HG03354 (cell line): ENCODE results near the gene NEO1.
"Not testable (repeated sequence)": the region's sequence is repeated elsewhere in the genome, so short reads cannot be mapped to it uniquely, and the experiment has no call there.

Experiments
- ATAC-seq: cut with Tn5 transposase; IDR thresholded peaks from one replicate; pipeline ENCODE4 v1.9.1; 2021; ENCODE audit warnings: mild to moderate bottlenecking; ENCODE audit not compliant: unreplicated experiment, poor library complexity, severe bottlenecking

The NEO1 gene

DNA sequence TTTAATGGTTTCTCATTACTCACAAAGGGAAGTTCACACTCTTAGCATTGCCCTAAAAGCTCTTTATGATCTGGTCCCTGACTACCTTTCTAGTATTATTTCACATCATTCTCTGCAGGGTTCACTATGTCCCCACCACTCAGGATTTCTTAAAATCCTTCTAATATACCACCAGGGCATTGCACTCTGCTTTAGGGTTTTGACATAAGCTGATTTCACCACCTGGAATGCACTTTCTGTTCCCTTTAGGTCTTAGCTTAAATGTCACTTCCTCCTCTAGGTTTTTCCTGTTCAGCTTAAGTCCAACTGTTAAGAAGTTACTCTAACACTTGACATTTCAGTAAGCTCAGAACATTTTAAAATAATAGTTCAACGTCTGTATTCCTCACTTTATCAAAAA lies 234.8 kb downstream of the NEO1 start:
- no peak for ATAC-seq

GRCh38 chr15:73291441-73291840 lies 239.2 kb downstream of the NEO1 start:
- ATAC-seq, result no peak

DNA sequence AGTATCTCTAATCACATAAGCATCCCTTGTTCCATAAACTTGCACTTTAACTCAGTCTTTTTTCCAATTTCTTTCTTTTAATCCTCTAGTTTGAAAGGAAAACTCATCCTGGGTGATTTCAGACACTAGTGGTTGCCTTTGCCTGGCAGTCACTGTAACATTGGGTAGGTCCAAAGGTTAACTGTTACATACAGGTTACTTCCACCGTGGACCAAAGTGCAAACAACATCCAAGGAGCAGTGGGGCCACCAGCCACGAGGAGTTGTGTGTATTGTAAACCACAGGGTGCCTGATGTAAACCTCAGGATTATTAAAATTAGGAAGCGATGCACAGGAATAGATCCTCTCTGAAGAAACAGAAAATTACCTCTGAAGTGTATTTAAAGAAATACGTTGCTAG lies 241.5 kb downstream of the NEO1 start:
- ATAC-seq, result no peak

- no peak for ATAC-seq
Observed at GRCh38 chr15:73295630-73296286, 243.5 kb downstream of the NEO1 start.

DNA sequence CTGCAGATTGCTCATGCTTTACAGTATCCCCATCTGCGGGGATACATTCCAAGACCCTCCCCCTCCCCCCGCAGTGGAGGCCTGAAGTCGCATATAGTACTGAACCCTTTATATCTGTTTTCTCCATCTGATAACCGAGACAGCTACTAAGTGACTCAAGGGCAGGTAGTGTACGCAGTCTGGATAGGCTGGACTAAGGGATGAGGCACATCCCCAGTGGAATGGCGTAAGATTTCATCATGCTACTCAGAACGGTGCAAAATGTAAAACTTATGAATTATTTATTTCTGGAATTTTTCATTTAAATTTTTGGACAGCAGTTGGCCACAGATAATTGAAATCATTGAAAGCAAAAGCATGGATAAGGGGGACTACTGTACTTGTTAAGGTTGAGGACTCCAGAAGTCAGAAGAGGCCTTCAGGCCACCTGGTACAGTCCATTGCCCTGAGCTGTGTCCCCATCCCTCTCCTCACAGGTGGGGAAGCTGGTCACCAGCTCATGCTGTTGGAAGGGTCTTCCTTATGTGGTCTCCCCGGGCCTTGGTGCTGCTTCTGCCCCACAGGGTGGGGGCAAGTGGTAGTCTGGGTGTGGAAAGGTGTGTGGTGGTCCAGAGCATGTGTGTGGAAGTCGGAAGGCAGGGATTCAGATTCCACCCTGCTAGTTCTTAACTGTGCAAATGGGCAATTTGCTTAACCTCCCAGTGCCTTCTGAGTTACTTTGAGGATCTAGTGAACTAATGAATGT lies 244.5 kb downstream of the NEO1 start:
- no peak for ATAC-seq

GRCh38 chr15:73298522-73299245 lies 246.4 kb downstream of the NEO1 start:
- no peak for ATAC-seq

GRCh38 chr15:73300286-73300685 lies 248.0 kb downstream of the NEO1 start:
- ATAC-seq, result not testable (repeated sequence)

DNA sequence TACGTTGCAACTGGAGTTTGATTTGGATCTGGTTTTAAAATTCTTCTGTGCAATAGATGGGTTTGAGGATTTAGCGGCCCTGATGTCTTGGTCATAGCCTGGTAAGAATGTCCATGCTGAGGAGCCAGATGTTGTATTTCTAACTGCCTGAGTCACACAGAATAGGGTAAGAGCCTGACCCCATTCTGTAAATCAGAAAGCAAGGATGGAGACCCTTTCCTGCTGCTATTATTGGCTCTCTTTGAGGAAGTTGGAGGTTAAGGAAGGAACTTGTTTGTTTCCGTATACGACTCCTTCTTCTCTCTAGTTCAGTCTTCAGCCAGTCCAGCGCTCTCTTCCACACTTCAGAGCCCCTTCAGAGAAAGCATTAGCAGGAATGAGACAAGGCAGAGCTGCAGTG lies 251.4 kb downstream of the NEO1 start:
- ATAC-seq, result no peak

GRCh38 chr15:73305331-73306211 lies 253.3 kb downstream of the NEO1 start:
- no peak for ATAC-seq

GRCh38 chr15:73308305-73308704 lies 256.0 kb downstream of the NEO1 start:
- no peak for ATAC-seq

DNA sequence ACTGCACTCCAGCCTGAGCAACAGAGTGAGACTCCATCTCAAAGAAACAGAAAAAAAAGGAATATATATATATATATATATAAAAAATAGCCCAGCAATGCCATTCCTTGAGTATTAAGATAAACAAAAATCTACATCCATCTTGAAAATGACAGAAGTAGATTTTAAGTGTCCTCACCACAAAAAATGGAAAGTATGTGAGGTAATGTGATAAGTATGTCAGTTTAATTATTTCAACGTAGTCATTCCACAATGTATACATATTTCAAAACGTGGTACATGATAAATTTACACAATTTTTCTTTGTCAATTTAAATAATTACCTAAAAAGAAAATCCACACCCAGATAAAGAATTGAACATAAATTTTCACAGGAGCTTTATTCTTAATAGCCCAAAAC lies 261.6 kb downstream of the NEO1 start:
- no peak for ATAC-seq

GRCh38 chr15:73317651-73318462 lies 265.6 kb downstream of the NEO1 start:
- ATAC-seq, result no peak

- no peak for ATAC-seq
Observed at GRCh38 chr15:73318463-73319351, 266.4 kb downstream of the NEO1 start.

DNA sequence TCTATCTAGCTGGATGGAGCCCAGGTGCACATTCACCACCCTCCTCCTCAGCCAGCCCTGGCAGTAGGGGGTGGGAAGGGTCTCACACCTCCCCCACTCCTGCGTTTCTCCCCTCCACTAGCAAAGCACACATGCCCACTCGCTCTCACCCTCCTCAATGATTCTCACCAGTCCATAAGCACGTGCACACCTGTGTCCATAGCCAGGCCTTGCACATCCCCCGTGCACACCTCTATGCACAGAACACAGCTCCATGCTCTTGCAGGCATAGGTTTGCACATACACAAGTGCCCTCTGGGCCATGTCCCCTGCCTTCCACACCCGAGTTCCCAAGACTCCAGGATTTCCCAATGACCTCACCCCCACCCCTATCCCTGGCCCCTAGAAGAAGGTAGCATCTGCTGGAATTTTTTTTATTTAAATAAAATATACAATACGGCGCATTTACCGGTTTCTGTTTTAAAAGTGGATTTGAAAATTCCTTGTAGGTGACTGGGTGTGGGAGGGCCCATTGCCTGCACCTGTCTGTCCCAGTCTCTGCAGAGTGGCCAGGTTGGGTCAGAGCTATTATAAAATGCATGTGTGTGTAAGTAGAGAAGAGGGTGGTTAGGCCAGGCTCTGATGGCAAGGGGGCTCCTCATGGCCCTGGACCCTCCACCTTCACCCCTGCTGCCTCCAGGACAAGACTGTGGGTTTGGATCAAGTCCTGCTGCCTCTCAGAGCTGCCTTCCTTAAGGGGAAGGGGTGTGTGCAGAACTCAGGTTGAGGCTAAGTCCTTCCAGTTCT lies 267.4 kb downstream of the NEO1 start:
- no peak for ATAC-seq

DNA sequence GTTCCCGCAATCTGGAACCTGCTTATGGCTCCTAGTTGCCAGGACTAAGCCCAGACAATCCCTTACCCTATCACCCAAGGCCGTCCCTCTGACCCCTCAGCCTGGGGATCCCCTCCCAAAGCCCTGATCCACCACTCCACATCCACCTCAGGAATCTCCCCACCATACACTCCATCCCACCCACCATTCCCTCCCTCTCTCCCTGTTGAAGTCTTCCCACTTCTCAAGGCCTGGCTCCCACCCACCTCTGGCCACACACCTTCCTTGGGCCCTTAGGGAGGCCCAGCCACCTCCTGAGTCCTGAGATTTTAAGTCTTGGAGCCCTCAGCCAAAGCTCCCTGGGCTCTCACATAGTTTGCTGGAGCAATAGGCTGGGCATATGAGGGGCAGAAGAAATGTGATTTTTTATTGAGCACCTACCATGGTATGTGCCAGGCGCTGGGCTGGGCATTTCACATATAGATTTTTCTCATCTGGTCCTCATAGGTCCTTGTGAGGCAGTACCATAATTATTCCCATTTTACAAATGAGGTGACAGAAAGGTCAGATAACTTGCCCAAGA lies 268.4 kb downstream of the NEO1 start:
- ATAC-seq, result no peak

GRCh38 chr15:73321496-73322450 lies 269.5 kb downstream of the NEO1 start:
- no peak for ATAC-seq
